Neutrophil (primary cell): Measurements from ENCODE around the gene SLC17A9.

Experiments
- H3K27ac ChIP-seq: fragments of 200-600 bp; sonication (generic); 2 replicates; pipeline ENCODE4 v1.5.1; 2016; ENCODE audit warnings: mild to moderate bottlenecking, moderate library complexity
- H3K27me3 ChIP-seq: fragments of 200-600 bp; sonication (generic); 2 replicates; pipeline ENCODE4 v1.6.0; 2016; ENCODE audit warnings: mild to moderate bottlenecking
- H3K36me3 ChIP-seq: fragments of 200-600 bp; sonication (generic); 2 replicates; pipeline ENCODE4 v1.5.1; 2017
- H3K4me1 ChIP-seq, 2 experiments: fragments of 200-600 bp in 1 of 2; sonication (generic) in 1 of 2; 1 replicate in 1 of 2; 2 replicates in 1 of 2; pipeline versions ENCODE4 v1.5.1 to v1.6.1; 2013 to 2016; ENCODE audit warnings: low read depth in 1 of 2, low read length in 1 of 2, mild to moderate bottlenecking in 1 of 2, moderate library complexity in 1 of 2; ENCODE audit not compliant: control insufficient read depth in 1 of 2, insufficient read depth in 1 of 2
- H3K4me3 ChIP-seq, 2 experiments: fragments of 200-600 bp in 1 of 2; sonication (generic) in 1 of 2; 1 replicate in 1 of 2; 2 replicates in 1 of 2; pipeline ENCODE4 v1.5.1; 2013 to 2016; ENCODE audit warnings: low read depth in 1 of 2, low read length in 1 of 2, mild to moderate bottlenecking in 1 of 2, moderate library complexity in 1 of 2
- H3K9me3 ChIP-seq: fragments of 200-600 bp; sonication (generic); 2 replicates; pipeline ENCODE4 v1.5.1; 2016
- TF ChIP-seq, protein P1 (sequence below): fragments of 200-600 bp; sonication (generic); IDR thresholded peaks from 2 replicates; pipeline ENCODE4 v1.5.1; 2016; ENCODE audit warnings: antibody characterized with exemption

SLC17A9 gene

DNA sequence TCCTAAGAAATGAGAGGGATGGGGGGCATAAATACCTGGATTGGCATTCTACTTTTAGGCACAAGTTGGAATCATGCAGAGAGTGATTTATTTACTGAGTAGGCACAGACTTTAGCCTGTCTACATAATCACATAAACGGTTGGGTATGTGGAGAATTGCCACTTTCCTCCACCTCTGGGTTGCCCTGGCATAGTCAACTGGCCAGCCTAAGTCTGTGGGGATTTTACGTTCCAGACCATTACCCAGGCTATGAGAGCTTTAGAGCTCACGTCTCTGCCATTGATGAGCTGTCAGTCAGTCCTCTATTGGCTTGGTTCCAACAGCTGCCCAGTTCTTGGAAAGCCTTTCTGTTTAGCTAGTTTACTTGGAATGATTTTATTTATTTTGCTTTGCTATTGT is 59.3 kb downstream of the SLC17A9 start:
- Histone ChIP-seq H3K4me1 (peaks cover 0 to 12% of the 10 kb centered on the region in 2 experiments), H3K27ac (no peak overlapping the region), H3K27me3 (peaks cover 100% of the 10 kb centered on the region), H3K4me3 (no peak overlapping the region), H3K9me3 (no peaks in the 10 kb centered on the region), H3K36me3 (no peaks in the 10 kb centered on the region)
- TF ChIP-seq, protein P1, sequence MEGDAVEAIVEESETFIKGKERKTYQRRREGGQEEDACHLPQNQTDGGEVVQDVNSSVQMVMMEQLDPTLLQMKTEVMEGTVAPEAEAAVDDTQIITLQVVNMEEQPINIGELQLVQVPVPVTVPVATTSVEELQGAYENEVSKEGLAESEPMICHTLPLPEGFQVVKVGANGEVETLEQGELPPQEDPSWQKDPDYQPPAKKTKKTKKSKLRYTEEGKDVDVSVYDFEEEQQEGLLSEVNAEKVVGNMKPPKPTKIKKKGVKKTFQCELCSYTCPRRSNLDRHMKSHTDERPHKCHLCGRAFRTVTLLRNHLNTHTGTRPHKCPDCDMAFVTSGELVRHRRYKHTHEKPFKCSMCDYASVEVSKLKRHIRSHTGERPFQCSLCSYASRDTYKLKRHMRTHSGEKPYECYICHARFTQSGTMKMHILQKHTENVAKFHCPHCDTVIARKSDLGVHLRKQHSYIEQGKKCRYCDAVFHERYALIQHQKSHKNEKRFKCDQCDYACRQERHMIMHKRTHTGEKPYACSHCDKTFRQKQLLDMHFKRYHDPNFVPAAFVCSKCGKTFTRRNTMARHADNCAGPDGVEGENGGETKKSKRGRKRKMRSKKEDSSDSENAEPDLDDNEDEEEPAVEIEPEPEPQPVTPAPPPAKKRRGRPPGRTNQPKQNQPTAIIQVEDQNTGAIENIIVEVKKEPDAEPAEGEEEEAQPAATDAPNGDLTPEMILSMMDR: no peak

DNA sequence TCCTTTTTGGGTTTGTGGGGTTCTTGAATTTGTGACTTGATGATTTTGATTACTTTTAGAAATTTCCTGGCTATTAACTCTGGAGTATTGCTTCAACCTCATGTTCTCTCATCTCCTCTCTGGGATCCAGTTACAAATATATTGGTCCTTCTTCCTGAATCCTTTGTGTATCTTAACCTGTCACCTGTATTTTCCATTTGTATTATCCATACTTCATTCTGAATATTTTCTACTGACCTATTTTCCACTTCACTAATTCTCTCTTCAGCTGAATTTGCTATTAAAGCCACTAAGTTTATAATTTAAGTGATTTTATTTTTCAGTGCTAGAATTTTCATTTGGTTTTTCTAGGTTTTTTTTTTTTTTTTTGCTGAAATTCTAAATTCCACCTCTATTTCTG is 60.7 kb downstream of the SLC17A9 start:
- peaks cover 100% of the 10 kb centered on the region for H3K27me3 ChIP-seq
- peaks cover 0 to 12% of the 10 kb centered on the region in 2 experiments for H3K4me1 ChIP-seq
- no peaks in the 10 kb centered on the region for H3K9me3 ChIP-seq
- TF ChIP-seq, protein P1: no peak
- no peaks in the 10 kb centered on the region for H3K36me3 ChIP-seq
- H3K4me3 ChIP-seq: no peak overlapping the region
- no peak overlapping the region for H3K27ac ChIP-seq

DNA sequence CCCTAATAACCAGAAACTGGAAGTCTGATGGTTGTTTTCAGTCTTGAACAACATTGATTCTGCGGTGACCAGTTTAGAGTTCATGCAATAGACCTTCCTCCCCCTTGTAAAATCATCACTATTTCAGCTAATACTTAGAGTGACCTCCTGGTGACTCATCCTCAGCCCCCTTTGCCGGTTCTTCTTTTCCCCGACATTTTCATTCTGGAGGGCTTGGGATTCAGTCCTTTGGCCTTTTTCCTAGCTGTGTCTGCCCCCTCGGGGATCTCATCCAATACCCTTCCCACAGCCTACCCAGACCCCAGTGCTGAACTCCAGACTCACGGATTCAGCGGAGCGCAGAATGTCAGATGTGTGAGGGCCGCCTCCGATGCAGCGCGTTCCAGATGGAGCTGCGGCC is 61.8 kb downstream of the SLC17A9 start:
- peaks cover 100% of the 10 kb centered on the region for H3K27me3 ChIP-seq
- H3K4me1 ChIP-seq: peaks cover 0 to 5% of the 10 kb centered on the region in 2 experiments
- H3K27ac ChIP-seq: no peak overlapping the region
- TF ChIP-seq, protein P1: no peak
- no peaks in the 10 kb centered on the region for H3K36me3 ChIP-seq
- no peak overlapping the region for H3K4me3 ChIP-seq
- H3K9me3 ChIP-seq: no peaks in the 10 kb centered on the region

DNA sequence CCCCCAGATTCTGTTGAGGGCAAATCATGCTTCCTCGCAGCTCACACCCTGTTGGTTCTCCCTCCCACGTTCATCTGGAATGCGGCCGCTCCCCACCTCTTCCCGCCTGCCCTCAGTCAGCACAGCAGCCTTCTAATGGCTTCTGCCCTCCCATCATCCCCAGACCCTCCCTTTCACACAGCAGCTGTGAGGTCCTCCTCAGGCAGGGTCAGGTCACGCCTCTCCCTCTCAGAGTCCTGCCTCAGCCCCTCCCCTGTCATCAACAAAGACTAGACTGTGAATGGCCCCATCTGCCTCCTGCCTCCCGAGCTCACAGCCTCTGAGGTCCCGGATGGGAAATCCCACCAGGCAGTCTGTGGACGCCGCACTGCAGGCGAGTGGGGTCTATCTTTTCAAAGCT is 62.2 kb downstream of the SLC17A9 start:
- H3K4me3 ChIP-seq: no peak overlapping the region
- H3K36me3 ChIP-seq: no peaks in the 10 kb centered on the region
- no peak overlapping the region for H3K27ac ChIP-seq
- peaks cover 99% of the 10 kb centered on the region for H3K27me3 ChIP-seq
- TF ChIP-seq, protein P1: no peak
- peaks cover 0 to 5% of the 10 kb centered on the region in 2 experiments for H3K4me1 ChIP-seq
- H3K9me3 ChIP-seq: no peaks in the 10 kb centered on the region

DNA sequence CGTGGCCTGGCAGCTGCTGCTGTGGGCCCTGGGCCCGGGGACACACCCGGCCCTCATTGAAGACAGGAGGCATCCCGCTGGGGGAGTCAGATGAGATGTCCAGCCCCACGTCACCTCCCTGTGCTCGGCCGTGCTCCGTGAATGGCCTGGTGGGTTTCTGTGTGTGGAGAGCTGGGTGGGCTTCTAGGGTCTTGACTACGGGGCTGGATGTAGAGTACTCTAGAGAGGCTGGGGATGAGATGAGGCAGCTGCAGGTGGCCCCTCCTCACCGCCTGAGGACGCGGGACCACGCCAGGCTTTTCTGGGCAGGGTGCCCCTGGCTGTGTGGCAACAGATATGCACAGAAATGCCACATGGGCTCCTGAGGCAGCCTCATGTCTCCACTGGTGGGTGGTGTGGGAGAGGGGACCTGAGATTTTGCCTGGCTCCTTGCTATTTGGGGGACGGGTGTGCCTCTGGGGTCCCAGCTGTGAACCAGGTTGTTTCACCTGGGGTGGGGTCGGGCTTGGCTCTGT is 62.7 kb downstream of the SLC17A9 start:
- Histone ChIP-seq H3K9me3 (no peaks in the 10 kb centered on the region), H3K27ac (no peak overlapping the region), H3K27me3 (peaks cover 94% of the 10 kb centered on the region), H3K4me3 (no peak overlapping the region), H3K4me1 (peaks cover 0 to 2% of the 10 kb centered on the region in 2 experiments), H3K36me3 (no peaks in the 10 kb centered on the region)
- TF ChIP-seq, protein P1: no peak
